ENCODE measurements around the gene CDH4.
"Not testable (repeated sequence)": the region's sequence is repeated elsewhere in the genome, so short reads cannot be mapped to it uniquely, and the experiment has no call there.

The CDH4 gene

DNA sequence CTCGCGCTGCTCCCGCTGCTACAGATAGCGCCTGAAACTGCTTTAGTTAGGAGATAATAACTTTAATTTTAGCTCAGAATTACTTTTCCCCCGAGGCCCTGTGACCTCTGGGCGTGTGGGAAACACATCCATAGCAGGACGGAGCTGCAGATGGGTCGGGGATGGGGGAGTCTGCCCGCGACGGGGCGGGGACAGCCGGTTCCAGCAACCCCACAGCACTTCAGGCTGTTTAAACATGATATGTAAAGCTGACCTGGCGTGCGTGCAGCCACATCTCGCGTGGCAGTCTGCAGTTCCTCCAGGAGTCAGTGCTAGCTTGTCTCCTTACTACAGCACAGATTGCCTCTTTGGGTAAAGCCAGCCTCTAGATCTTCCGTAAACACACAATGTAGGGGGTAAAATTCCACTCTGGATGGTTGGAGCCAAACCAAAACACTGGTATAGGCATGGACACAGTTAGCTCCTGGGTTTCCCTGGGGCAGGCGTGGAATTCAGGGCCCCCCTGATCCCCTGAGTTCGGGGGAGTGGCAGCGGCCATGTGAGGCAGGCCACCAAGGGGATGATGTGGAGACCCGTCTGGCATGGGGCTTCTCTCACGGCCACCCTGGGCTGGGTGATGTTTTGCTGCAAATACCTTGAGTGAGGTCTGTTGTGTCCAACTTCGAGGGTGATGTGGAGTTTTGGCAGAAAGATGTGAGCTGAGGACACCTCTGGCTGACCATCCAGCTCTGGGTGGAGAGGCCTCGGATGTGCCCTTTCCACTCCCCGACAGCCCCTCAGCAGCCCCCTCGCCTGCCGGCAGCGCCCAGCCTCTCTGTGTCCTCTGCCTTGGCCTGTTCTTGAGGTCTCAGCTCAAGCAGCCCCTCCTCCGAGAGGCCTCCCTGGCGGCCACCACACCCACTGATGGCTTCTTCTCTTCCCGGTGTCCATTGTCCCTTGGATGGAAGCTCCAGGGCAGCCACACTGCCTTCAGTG, 599.2 kb downstream of the CDH4 start:
- Mint-ChIP-seq H3K4me1 (no peaks in the 10 kb centered on the region), H3K36me3 (no peaks in the 10 kb centered on the region), H3K9me3 (no peaks in the 10 kb centered on the region), H3K4me3 (no peak overlapping the region), H3K27ac (no peak overlapping the region), H3K27me3 (no peaks in the 10 kb centered on the region)

- H3K9me3 Mint-ChIP-seq, result no peaks in the 10 kb centered on the region
These were observed 600.4 kb downstream of the CDH4 start for GRCh38 chr20:61852268-61853072.

GRCh38 chr20:61853073-61854005, 601.3 kb downstream of the CDH4 start:
- no peaks in the 10 kb centered on the region for H3K4me1 Mint-ChIP-seq
- H3K4me3 Mint-ChIP-seq, result no peak overlapping the region
- no peak overlapping the region for H3K27ac Mint-ChIP-seq
- no peaks in the 10 kb centered on the region for H3K36me3 Mint-ChIP-seq
- no peaks in the 10 kb centered on the region for H3K27me3 Mint-ChIP-seq
- H3K9me3 Mint-ChIP-seq, result no peaks in the 10 kb centered on the region

More at GRCh38 chr20:61852268-61853072, 600.4 kb downstream of the CDH4 start:
- Mint-ChIP-seq H3K27me3 (no peaks in the 10 kb centered on the region), H3K27ac (no peak overlapping the region), H3K36me3 (no peaks in the 10 kb centered on the region), H3K4me3 (no peak overlapping the region), H3K4me1 (no peaks in the 10 kb centered on the region)

DNA sequence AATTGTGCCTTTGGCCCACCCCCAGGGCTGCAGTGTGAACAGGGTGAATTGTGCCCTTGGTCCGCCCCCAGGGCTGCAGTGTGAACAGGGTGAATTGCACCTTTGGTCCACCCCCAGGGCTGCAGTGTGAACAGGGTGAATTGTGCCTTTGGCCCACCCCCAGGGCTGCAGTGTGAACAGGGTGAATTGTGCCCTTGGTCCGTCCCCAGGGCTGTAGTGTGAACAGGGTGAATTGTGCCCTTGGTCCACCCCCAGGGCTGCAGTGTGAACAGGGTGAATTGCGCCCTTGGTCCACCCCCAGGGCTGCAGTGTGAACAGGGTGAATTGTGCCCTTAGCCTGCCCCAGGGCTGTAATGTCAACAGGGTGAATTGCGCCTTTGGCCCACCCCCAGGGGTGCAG, 602.5 kb downstream of the CDH4 start:
- H3K36me3 Mint-ChIP-seq, H3K4me3 Mint-ChIP-seq, H3K27me3 Mint-ChIP-seq, H3K9me3 Mint-ChIP-seq, H3K4me1 Mint-ChIP-seq, H3K27ac Mint-ChIP-seq: not testable (repeated sequence)

GRCh38 chr20:61855286-61855685, 603.2 kb downstream of the CDH4 start:
- no peaks in the 10 kb centered on the region for H3K36me3 Mint-ChIP-seq
- H3K27ac Mint-ChIP-seq, result no peak overlapping the region
- H3K27me3 Mint-ChIP-seq, result no peaks in the 10 kb centered on the region
- no peaks in the 10 kb centered on the region for H3K9me3 Mint-ChIP-seq
- no peak overlapping the region for H3K4me3 Mint-ChIP-seq
- no peaks in the 10 kb centered on the region for H3K4me1 Mint-ChIP-seq

DNA sequence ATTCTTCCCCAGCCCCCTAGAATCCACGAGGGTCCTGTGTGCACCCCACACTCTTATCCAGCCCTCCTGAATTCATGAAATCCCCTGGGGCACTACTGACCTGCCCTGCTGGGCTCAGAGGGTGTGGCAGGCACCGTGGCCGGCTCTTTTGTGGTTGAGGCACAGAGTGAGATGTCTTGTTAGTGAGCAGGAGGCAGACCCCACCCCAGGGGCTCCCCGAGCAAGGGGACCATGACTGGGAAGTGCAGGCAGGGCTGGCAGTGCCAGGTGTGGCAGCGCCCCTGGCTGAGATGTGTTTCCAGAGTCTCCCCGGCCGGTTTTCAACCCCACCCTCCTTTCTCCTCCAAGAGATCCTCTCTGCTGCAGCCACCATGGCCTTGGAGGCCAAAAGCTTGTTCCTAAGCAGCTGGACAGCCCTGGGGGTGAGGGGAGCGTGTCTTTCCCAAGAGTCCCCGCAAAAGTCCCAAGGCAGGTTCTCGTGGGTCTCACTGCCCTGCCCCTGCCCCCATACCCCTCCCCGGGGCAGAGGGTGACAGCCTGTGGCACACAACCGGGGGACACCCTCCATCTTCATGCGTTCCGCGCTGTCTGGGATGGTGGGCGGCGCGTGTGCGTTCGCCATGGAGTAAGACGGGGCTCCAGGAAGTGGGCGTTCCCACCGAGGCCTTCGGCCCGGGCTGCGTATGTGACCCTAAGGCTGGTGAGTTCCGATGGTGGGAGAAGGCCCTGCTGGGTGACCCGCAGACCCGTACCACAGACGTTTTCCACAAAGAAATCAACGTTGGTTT, 604.8 kb downstream of the CDH4 start:
- Mint-ChIP-seq H3K4me3 (no peak overlapping the region), H3K27me3 (no peaks in the 10 kb centered on the region), H3K4me1 (no peaks in the 10 kb centered on the region), H3K36me3 (no peaks in the 10 kb centered on the region), H3K9me3 (no peaks in the 10 kb centered on the region), H3K27ac (no peak overlapping the region)

- Mint-ChIP-seq H3K27ac (no peak overlapping the region), H3K9me3 (no peaks in the 10 kb centered on the region), H3K4me3 (no peak overlapping the region), H3K4me1 (no peaks in the 10 kb centered on the region), H3K27me3 (no peaks in the 10 kb centered on the region), H3K36me3 (no peaks in the 10 kb centered on the region)
These were observed 605.3 kb downstream of the CDH4 start for GRCh38 chr20:61857414-61857775.

DNA sequence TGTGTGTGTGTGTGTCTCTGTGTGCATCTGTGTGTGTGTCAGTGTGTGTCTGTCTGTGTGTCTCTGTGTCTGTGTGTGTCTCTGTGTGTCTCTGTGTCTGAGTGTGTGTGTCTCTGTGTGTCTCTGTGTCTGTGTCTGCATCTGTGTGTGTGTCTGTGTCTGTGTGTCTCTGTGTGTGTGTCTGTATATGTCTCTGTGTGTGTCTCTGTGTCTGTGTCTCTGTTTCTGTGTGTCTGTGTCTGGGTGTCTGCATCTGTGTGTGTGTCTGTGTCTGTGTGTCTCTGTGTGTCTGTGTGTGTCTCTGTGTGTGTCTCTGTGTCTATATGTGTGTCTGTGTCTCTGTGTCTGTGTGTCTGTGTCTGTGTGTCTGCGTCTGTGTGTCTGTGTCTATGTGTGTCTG, 605.8 kb downstream of the CDH4 start:
- Mint-ChIP-seq H3K4me1 (no peaks in the 10 kb centered on the region), H3K4me3 (no peak overlapping the region), H3K27me3 (no peaks in the 10 kb centered on the region), H3K36me3 (no peaks in the 10 kb centered on the region), H3K27ac (no peak overlapping the region), H3K9me3 (no peaks in the 10 kb centered on the region)

- Mint-ChIP-seq H3K36me3 (no peaks in the 10 kb centered on the region), H3K9me3 (no peaks in the 10 kb centered on the region), H3K27me3 (no peaks in the 10 kb centered on the region), H3K4me1 (no peaks in the 10 kb centered on the region), H3K4me3 (no peak overlapping the region), H3K27ac (no peak overlapping the region)
These were observed 607.7 kb downstream of the CDH4 start for GRCh38 chr20:61859767-61860166.

GRCh38 chr20:61860260-61860987, 608.4 kb downstream of the CDH4 start:
- Mint-ChIP-seq H3K27me3 (no peaks in the 10 kb centered on the region), H3K36me3 (no peaks in the 10 kb centered on the region)

GRCh38 chr20:61861054-61861841, 609.2 kb downstream of the CDH4 start:
- no peaks in the 10 kb centered on the region for H3K36me3 Mint-ChIP-seq
- peaks cover 9% of the 10 kb centered on the region for H3K9me3 Mint-ChIP-seq
- no peaks in the 10 kb centered on the region for H3K27me3 Mint-ChIP-seq
- H3K4me1 Mint-ChIP-seq, result no peaks in the 10 kb centered on the region
- no peak overlapping the region for H3K27ac Mint-ChIP-seq
- no peak overlapping the region for H3K4me3 Mint-ChIP-seq

More at GRCh38 chr20:61860260-61860987, 608.4 kb downstream of the CDH4 start:
- no peak overlapping the region for H3K27ac Mint-ChIP-seq
- H3K4me1 Mint-ChIP-seq, result no peaks in the 10 kb centered on the region
- H3K9me3 Mint-ChIP-seq, result peaks cover 5% of the 10 kb centered on the region
- H3K4me3 Mint-ChIP-seq, result no peak overlapping the region

GRCh38 chr20:61861858-61862257, 609.8 kb downstream of the CDH4 start:
- Mint-ChIP-seq H3K9me3 (peaks cover 9% of the 10 kb centered on the region), H3K27me3 (no peaks in the 10 kb centered on the region)

GRCh38 chr20:61862881-61863280, 610.8 kb downstream of the CDH4 start:
- no peaks in the 10 kb centered on the region for H3K4me1 Mint-ChIP-seq
- H3K9me3 Mint-ChIP-seq, result peaks cover 9% of the 10 kb centered on the region
- H3K4me3 Mint-ChIP-seq, result no peak overlapping the region
- H3K27me3 Mint-ChIP-seq, result no peaks in the 10 kb centered on the region
- no peak overlapping the region for H3K27ac Mint-ChIP-seq
- no peaks in the 10 kb centered on the region for H3K36me3 Mint-ChIP-seq

More at GRCh38 chr20:61861858-61862257, 609.8 kb downstream of the CDH4 start:
- H3K4me1 Mint-ChIP-seq, result no peaks in the 10 kb centered on the region
- no peak overlapping the region for H3K4me3 Mint-ChIP-seq
- H3K27ac Mint-ChIP-seq, result no peak overlapping the region
- H3K36me3 Mint-ChIP-seq, result no peaks in the 10 kb centered on the region
